Bronchial epithelial cell (primary cell): ENCODE measurements around the gene PCK2. TPM values are rescaled to one million over a fixed set of nuclear protein-coding genes. Genes with fewer than 3 reads are reported as not detected.

ENCODE experiments used
- DNase-seq: peaks from one replicate; pipeline ENCODE4 v3.0.0-alpha.2; 2010; ENCODE audit warnings: low read depth
- FAIRE-seq: peaks from 2 replicates; lab custom pipeline; 2011; peaks lifted over from hg19 to GRCh38; lab: Jason Lieb, UNC
- H3K27me3 ChIP-seq: 2 replicates; pipeline ENCODE4 v1.5.1; 2011; ENCODE audit warnings: low read length; ENCODE audit not compliant: control insufficient read depth, insufficient read depth
- H3K36me3 ChIP-seq: 2 replicates; pipeline ENCODE4 v1.5.1; 2011; ENCODE audit warnings: low read length; ENCODE audit not compliant: control insufficient read depth, insufficient read depth
- H3K4me3 ChIP-seq: 2 replicates; pipeline ENCODE4 v1.5.1; 2011; ENCODE audit warnings: mild to moderate bottlenecking, low read depth, low read length, control low read depth
- total RNA-seq: library from RNA; depleted of rRNA; stranded (reverse); fragments of >200 nt; gene quantifications from 2 replicates; pipeline ENCODE4 v1.2.1, GENCODE V29; 2014
- TF ChIP-seq, protein P1 (sequence below): IDR thresholded peaks from 2 replicates; pipeline ENCODE4 v1.5.1; 2011; ENCODE audit warnings: mild to moderate bottlenecking, moderate library complexity, low read length, control low read depth, inconsistent platforms; ENCODE audit not compliant: insufficient read depth, severe bottlenecking

PCK2 gene
- total RNA-seq, 1 donor from 2014 or later = 84.8 TPM

DNA sequence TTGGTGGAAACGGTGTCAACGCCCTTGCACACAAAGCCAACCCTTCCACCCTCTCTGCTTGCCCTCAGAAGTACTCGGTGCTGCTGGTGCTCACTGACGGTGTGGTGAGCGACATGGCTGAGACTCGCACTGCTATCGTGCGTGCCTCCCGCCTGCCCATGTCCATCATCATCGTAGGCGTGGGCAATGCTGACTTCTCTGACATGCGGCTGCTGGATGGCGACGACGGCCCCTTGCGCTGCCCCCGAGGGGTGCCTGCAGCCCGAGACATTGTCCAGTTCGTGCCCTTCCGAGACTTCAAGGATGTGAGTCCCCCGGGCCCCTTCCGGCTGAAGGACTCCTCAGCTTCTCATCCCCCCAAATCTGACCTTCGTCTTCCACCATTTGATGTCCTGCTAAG, 17.0 kb upstream of the PCK2 start:
- FAIRE-seq (no peak), DNase-seq (no peak)
- Histone ChIP-seq H3K4me3 (no peak overlapping the region), H3K36me3 (no peaks in the 10 kb centered on the region), H3K27me3 (peaks cover 7% of the 10 kb centered on the region)
- TF ChIP-seq, protein P1, sequence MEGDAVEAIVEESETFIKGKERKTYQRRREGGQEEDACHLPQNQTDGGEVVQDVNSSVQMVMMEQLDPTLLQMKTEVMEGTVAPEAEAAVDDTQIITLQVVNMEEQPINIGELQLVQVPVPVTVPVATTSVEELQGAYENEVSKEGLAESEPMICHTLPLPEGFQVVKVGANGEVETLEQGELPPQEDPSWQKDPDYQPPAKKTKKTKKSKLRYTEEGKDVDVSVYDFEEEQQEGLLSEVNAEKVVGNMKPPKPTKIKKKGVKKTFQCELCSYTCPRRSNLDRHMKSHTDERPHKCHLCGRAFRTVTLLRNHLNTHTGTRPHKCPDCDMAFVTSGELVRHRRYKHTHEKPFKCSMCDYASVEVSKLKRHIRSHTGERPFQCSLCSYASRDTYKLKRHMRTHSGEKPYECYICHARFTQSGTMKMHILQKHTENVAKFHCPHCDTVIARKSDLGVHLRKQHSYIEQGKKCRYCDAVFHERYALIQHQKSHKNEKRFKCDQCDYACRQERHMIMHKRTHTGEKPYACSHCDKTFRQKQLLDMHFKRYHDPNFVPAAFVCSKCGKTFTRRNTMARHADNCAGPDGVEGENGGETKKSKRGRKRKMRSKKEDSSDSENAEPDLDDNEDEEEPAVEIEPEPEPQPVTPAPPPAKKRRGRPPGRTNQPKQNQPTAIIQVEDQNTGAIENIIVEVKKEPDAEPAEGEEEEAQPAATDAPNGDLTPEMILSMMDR = no peak

DNA sequence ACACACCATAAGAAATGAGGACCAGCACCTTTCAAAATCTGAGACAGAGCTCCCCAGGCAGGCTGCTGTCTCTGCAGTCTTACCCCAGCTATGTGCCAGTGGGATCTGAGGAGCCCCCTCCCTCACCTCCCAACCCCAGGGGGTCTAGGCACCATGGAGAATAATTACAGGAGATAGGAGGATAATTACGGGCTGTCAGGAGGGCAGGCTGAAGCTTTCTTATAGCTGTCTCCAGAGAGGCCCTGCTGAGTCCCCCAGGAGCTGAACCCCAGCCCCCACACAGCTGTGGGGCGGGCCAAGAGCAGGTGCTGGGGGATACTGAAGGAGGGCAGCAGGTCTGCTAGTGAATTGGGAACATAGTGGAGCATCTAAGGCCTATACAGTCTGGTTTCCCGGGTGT, 16.0 kb upstream of the PCK2 start:
- DNase-seq = no peak
- FAIRE-seq = peak; percentile 88
- H3K4me3 ChIP-seq = no peak overlapping the region
- no peaks in the 10 kb centered on the region for H3K36me3 ChIP-seq
- H3K27me3 ChIP-seq = peaks cover 8% of the 10 kb centered on the region
- TF ChIP-seq, protein P1 = no peak

DNA sequence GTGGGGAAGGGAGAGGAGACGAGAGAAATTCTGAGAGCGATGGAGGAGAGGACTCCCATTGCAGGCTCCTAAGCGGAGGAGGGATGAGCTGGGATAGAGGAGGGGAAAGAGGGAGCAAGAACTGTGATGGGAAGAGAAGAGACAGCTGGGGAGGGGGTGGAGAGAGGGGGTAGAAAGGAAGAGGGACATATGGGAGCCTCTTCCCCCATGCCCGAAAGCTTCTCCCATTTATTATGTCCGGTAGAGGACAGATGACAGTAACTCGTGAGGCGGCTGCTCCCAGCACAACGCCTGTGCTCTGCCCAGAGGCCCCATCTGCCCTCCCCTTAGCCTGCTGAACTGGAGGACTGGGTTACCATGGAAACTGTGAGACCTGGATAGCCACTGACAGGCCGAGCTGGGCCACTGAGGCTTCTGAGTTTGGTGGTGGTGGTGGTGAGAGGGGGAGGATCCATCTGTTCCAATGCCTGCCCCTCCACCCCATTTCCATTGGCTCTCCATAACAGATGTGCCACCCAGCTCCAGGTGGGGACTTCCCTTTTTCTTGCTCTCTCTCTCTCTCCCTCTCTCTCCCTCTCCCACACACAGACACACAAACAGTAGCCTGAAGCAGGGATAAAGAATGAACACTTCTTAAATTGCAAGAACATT, 14.5 kb upstream of the PCK2 start:
- FAIRE-seq = no peak
- DNase-seq = no peak
- TF ChIP-seq, protein P1 = no peak
- no peaks in the 10 kb centered on the region for H3K36me3 ChIP-seq
- peaks cover 8% of the 10 kb centered on the region for H3K27me3 ChIP-seq
- no peak overlapping the region for H3K4me3 ChIP-seq

DNA sequence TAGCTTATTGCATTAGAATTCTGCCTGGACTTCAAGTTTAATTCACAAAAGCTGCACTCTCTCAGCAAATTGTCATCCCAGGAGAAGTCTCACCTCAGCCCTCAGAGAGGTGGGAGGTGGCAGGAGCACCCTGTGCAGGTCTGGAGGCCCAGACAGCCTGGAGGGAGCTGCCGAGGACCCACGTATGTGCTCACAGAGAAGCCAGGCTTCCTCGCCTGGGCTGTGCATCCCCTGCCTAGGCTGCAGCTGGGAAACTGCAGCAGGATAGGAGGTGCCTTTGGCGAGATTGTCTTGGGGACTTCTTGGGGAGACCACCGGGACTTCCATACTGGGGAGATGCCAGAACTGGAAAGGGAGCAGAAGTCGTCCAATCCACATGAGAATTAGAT, 14.0 kb upstream of the PCK2 start:
- TF ChIP-seq, protein P1 = no peak
- no peak for FAIRE-seq
- H3K4me3 ChIP-seq = no peak overlapping the region
- H3K27me3 ChIP-seq = peaks cover 8% of the 10 kb centered on the region
- H3K36me3 ChIP-seq = no peaks in the 10 kb centered on the region
- no peak for DNase-seq

DNA sequence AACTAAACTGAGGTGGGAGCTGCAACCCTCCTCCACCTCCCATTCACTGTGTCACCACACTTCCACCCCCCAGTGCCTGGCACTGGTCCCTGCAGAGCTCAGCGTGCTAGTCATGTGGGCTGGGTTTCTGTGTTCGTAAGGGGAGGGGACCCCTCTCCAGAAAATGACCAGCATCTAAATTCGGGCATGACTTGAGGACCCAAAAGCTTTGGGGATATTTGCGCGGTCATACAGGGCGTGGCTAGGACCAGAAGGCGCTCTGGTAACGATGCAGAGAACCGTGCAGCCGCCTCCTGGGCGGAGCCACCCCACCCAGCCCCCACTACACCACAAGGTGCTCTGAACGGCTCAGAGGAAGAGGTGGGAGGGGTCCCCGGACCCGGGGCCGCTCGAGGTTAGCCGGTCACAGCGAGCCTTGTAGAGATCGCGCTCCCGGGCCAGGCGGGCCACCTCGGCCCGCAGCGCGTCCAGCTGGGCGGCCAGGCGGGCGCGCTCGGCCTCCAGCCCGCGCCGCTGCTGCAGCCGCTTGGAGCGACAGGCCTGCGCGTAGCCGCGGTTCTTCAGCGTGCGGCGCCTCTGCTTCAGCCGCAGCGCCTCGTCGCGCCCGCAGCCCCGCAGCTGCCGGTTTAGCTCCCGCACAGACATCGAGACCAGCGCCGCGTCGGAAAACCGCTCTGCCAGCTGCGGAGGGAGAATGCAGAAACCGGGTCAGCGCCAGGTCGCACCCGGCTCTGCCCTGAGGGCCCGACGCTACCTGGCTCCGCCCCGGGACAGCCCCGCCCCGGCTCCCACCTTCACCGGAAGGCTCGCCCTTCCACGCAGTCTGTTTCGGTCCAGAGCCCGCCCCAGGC, 13.0 kb upstream of the PCK2 start:
- H3K27me3 ChIP-seq = peaks cover 8% of the 10 kb centered on the region
- peak overlapping the region; percentile 45 for H3K4me3 ChIP-seq
- TF ChIP-seq, protein P1 = no peak
- DNase-seq (peak; percentile 28), FAIRE-seq (no peak)
- H3K36me3 ChIP-seq = no peaks in the 10 kb centered on the region
